Gastroesophageal sphincter (tissue), 4 donors: ENCODE data around the gene SPTLC3. TPM values are rescaled to one million over a fixed set of nuclear protein-coding genes. Genes with fewer than 3 reads are reported as not detected.

Experiments
- ATAC-seq: fragments of 150-250 bp; one replicate; pipeline ENCODE4 v1.9.1; 2016; ENCODE audit warnings: mild to moderate bottlenecking, moderate library complexity
- H3K27ac ChIP-seq, 4 donors: fragments of 200-600 bp; sonication (generic) in 3 of 4; 1 replicate in 3 of 4; 2 replicates in 1 of 4; pipeline ENCODE4 v1.5.1; 2016 to 2019
- H3K27me3 ChIP-seq: fragments of 200-600 bp; sonication (generic); one replicate; pipeline ENCODE4 v1.5.1; 2019
- H3K36me3 ChIP-seq, 2 donors: fragments of 200-600 bp; sonication (generic); one replicate each; pipeline ENCODE4 v1.5.1; 2019; ENCODE audit warnings: control low read depth in 1 of 2
- H3K4me1 ChIP-seq, 3 donors: fragments of 200-600 bp; sonication (generic); 1 replicate in 2 of 3; 2 replicates in 1 of 3; pipeline ENCODE4 v1.5.1; 2016 to 2019; ENCODE audit warnings: control low read depth in 2 of 3
- H3K4me3 ChIP-seq, 2 donors: fragments of 200-600 bp; sonication (generic); one replicate each; pipeline ENCODE4 v1.5.1; 2019; ENCODE audit warnings: mild to moderate bottlenecking in 1 of 2, moderate library complexity in 1 of 2
- H3K9me3 ChIP-seq, 3 donors: fragments of 200-600 bp; sonication (generic); one replicate each; pipeline ENCODE4 v1.5.1; 2017 to 2019; ENCODE audit warnings: control low read depth in 2 of 3
- CTCF ChIP-seq, 4 experiments: fragments of 200-600 bp in 2 of 4; fragments of 450-650 bp in 2 of 4; sonication (generic) in 1 of 4; IDR thresholded peaks; one replicate each; pipeline ENCODE4 v1.5.1; 2017 to 2019; ENCODE audit warnings: antibody characterized with exemption in 4 of 4, mild to moderate bottlenecking in 2 of 4, moderate library complexity in 2 of 4
- EP300 ChIP-seq: sonication (generic); formaldehyde crosslinking; IDR thresholded peaks from one replicate; pipeline ENCODE4 v1.6.1; 2017; ENCODE audit warnings: antibody characterized with exemption, mild to moderate bottlenecking
- POLR2A ChIP-seq, 2 donors: fragments of 450-650 bp; IDR thresholded peaks; one replicate each; pipeline ENCODE4 v1.6.1; 2017; ENCODE audit warnings: antibody characterized with exemption in 2 of 2, mild to moderate bottlenecking in 2 of 2, moderate library complexity in 1 of 2
- POLR2AphosphoS5 ChIP-seq: sonication (generic); formaldehyde crosslinking; IDR thresholded peaks from one replicate; pipeline ENCODE4 v1.6.1; 2017; ENCODE audit warnings: antibody characterized with exemption
- WGBS, 2 donors: methylation state at CpG; one replicate each; pipeline ENCODE4 v1.1.5; 2018; ENCODE audit warnings: low coverage in 1 of 2; 5-methylcytosine and 5-hydroxymethylcytosine counted together
- total RNA-seq, 4 donors: library from RNA; depleted of rRNA; stranded (reverse); fragments of >200 nt; gene quantifications; one replicate each; pipeline ENCODE4 v1.1.0, GENCODE V29; 2016

SPTLC3 gene
- total RNA-seq, 4 donors from 2014 or later = 2.0 to 14.6 (median 5.3) TPM

GRCh38 chr20:13105864-13106457 lies 97.2 kb downstream of the SPTLC3 start:
- Histone ChIP-seq H3K9me3 (no peaks in the 10 kb centered on the region), H3K27ac (no peak overlapping the region), H3K4me1 (no peaks in the 10 kb centered on the region), H3K36me3 (peaks cover 0 to 8% of the 10 kb centered on the region in 2 donors), H3K4me3 (no peak overlapping the region), H3K27me3 (no peaks in the 10 kb centered on the region)
- 22 to 25% methylated on average over 13 to 14 of the region's 14 CpGs for WGBS, 2 donors
- no peak for TF ChIP-seq POLR2AphosphoS5
- no peak for TF ChIP-seq POLR2A (IDR thresholded peaks at IDR 0.05)
- TF ChIP-seq EP300 = no peak
- TF ChIP-seq CTCF (IDR thresholded peaks at IDR 0.05) = peak; percentile 64 to 74 (median 66)
- ATAC-seq = no peak

GRCh38 chr20:13109658-13110057 lies 100.9 kb downstream of the SPTLC3 start:
- TF ChIP-seq CTCF (IDR thresholded peaks at IDR 0.05) = no peak
- no peak for TF ChIP-seq EP300
- TF ChIP-seq POLR2AphosphoS5 = no peak
- no peak for TF ChIP-seq POLR2A (IDR thresholded peaks at IDR 0.05)
- 66% methylated on average over 4 of the region's 4 CpGs; no CpG with 5 or more reads in 1 of the 2 donors for WGBS, 2 donors
- no peak overlapping the region for H3K27ac ChIP-seq
- H3K36me3 ChIP-seq = peaks cover 0 to 21% of the 10 kb centered on the region in 2 donors
- no peaks in the 10 kb centered on the region for H3K27me3 ChIP-seq
- H3K9me3 ChIP-seq = no peaks in the 10 kb centered on the region
- no peaks in the 10 kb centered on the region for H3K4me1 ChIP-seq
- no peak overlapping the region for H3K4me3 ChIP-seq
- ATAC-seq = no peak

DNA sequence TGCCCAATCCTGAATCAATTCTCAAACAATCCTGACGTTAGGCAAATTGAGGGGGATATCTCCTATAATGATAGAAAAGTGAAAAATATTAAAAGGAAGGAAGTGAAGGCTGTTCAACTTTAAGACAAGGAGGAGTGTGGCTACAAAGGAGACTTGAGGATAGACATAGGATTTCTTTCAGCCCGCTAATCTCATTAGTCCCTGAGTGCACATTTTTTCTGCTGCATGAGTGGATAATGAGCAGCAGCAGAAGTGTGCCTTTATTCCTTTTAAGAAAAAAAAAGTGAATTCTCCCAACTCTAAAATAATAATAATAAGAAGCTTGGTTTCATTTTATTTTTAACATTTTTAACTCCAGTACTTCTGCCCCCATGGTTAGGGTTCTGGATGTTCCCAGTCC lies 102.0 kb downstream of the SPTLC3 start:
- no peak for ATAC-seq
- no peak for TF ChIP-seq CTCF (IDR thresholded peaks at IDR 0.05)
- TF ChIP-seq POLR2A (IDR thresholded peaks at IDR 0.05) = no peak
- no peak for TF ChIP-seq POLR2AphosphoS5
- TF ChIP-seq EP300 = no peak
- 97 to 100% methylated on average over 2 of the region's 2 CpGs for WGBS, 2 donors
- peaks cover 0 to 21% of the 10 kb centered on the region in 2 donors for H3K36me3 ChIP-seq
- H3K4me1 ChIP-seq = no peaks in the 10 kb centered on the region
- no peak overlapping the region for H3K4me3 ChIP-seq
- no peaks in the 10 kb centered on the region for H3K27me3 ChIP-seq
- no peak overlapping the region for H3K27ac ChIP-seq
- no peaks in the 10 kb centered on the region for H3K9me3 ChIP-seq

GRCh38 chr20:13111249-13111911 lies 102.6 kb downstream of the SPTLC3 start:
- ATAC-seq = no peak
- Histone ChIP-seq H3K9me3 (no peaks in the 10 kb centered on the region), H3K27ac (no peak overlapping the region), H3K36me3 (peaks cover 0 to 21% of the 10 kb centered on the region in 2 donors), H3K4me3 (no peak overlapping the region), H3K27me3 (no peaks in the 10 kb centered on the region), H3K4me1 (no peaks in the 10 kb centered on the region)
- WGBS, 2 donors = 79 to 100% methylated on average over 2 to 5 of the region's 5 CpGs
- no peak for TF ChIP-seq POLR2A (IDR thresholded peaks at IDR 0.05)
- TF ChIP-seq CTCF (IDR thresholded peaks at IDR 0.05) = no peak
- TF ChIP-seq EP300 = no peak
- TF ChIP-seq POLR2AphosphoS5 = no peak

DNA sequence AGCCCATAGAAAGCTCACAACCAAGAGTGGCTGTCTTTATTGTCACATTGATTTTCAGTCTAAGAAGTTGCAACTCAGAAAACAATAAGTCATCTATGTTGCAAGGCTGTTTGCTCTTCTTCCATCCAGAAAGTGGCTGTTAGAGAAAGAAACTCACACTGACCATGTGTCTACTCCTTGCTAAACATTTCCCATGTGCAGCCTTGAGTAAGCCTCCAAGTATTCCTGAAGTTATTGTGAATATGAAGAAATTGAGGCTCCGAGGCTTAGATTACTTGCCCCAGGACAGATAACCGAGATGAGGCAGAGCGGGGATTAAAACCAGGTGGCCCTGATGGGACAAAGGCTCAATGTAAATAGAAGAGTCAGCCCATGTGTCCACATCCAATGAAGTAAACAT lies 105.0 kb downstream of the SPTLC3 start:
- Histone ChIP-seq H3K4me3 (no peak overlapping the region), H3K27me3 (no peaks in the 10 kb centered on the region), H3K27ac (no peak overlapping the region), H3K9me3 (no peaks in the 10 kb centered on the region), H3K36me3 (peaks cover 0 to 21% of the 10 kb centered on the region in 2 donors), H3K4me1 (no peaks in the 10 kb centered on the region)
- no peak for ATAC-seq
- TF ChIP-seq POLR2AphosphoS5 (no peak), CTCF (IDR thresholded peaks at IDR 0.05) (no peak), EP300 (no peak), POLR2A (IDR thresholded peaks at IDR 0.05) (no peak)
- 92 to 100% methylated on average over 3 of the region's 3 CpGs for WGBS, 2 donors
